Anterior cingulate cortex (tissue), 58 donors: ENCODE results near the gene NMNAT2.

Source experiments
- DNase-seq, 58 donors: peaks; one replicate each; lab custom pipeline; 2025; lab: John Stamatoyannopoulos, UW

NMNAT2 gene

GRCh38 chr1:183323849-183324683, 94.1 kb downstream of the NMNAT2 start:
- no peak for DNase-seq

- DNase-seq, result no peak
These were observed 98.6 kb downstream of the NMNAT2 start for GRCh38 chr1:183319606-183320005.

GRCh38 chr1:183319051-183319450, 99.1 kb downstream of the NMNAT2 start:
- no peak for DNase-seq

- peak in 4 of 58 donors; percentile 3 to 19 (median 8) for DNase-seq
These were observed 99.7 kb downstream of the NMNAT2 start for GRCh38 chr1:183318433-183318832.

- DNase-seq, result no peak
These were observed 102.0 kb downstream of the NMNAT2 start for GRCh38 chr1:183315991-183316758.

GRCh38 chr1:183313063-183313462, 105.1 kb downstream of the NMNAT2 start:
- DNase-seq, result no peak

GRCh38 chr1:183310753-183311479, 107.3 kb downstream of the NMNAT2 start:
- DNase-seq, result no peak

GRCh38 chr1:183308719-183309118, 109.5 kb downstream of the NMNAT2 start:
- no peak for DNase-seq

- no peak for DNase-seq
These were observed 111.7 kb downstream of the NMNAT2 start for GRCh38 chr1:183306317-183307042.

- DNase-seq, result no peak
These were observed 113.6 kb downstream of the NMNAT2 start for GRCh38 chr1:183304440-183305107.

GRCh38 chr1:183303901-183304300, 114.3 kb downstream of the NMNAT2 start:
- DNase-seq, result no peak

- DNase-seq, result no peak
These were observed 114.9 kb downstream of the NMNAT2 start for GRCh38 chr1:183303323-183303645.

- DNase-seq, result no peak
These were observed 115.5 kb downstream of the NMNAT2 start for GRCh38 chr1:183302452-183303322.

GRCh38 chr1:183301239-183301638, 116.9 kb downstream of the NMNAT2 start:
- no peak for DNase-seq

GRCh38 chr1:183300828-183301227, 117.4 kb downstream of the NMNAT2 start:
- DNase-seq, result no peak

GRCh38 chr1:183300395-183300794, 117.8 kb downstream of the NMNAT2 start:
- no peak for DNase-seq

- DNase-seq, result no peak
These were observed 121.4 kb downstream of the NMNAT2 start for GRCh38 chr1:183296782-183297181.

- no peak for DNase-seq
These were observed 122.7 kb downstream of the NMNAT2 start for GRCh38 chr1:183295521-183295920.

- DNase-seq, result no peak
These were observed 124.3 kb downstream of the NMNAT2 start for GRCh38 chr1:183293876-183294275.
